GM12801 (cell line): ENCODE measurements around the gene SNPH.

ENCODE experiments used
- TF ChIP-seq, protein P1 (sequence below): IDR thresholded peaks from one replicate; pipeline ENCODE4 v1.5.1; 2011; ENCODE audit warnings: control low read depth; ENCODE audit not compliant: insufficient read length; ENCODE audit errors: extremely low read depth

SNPH gene

DNA sequence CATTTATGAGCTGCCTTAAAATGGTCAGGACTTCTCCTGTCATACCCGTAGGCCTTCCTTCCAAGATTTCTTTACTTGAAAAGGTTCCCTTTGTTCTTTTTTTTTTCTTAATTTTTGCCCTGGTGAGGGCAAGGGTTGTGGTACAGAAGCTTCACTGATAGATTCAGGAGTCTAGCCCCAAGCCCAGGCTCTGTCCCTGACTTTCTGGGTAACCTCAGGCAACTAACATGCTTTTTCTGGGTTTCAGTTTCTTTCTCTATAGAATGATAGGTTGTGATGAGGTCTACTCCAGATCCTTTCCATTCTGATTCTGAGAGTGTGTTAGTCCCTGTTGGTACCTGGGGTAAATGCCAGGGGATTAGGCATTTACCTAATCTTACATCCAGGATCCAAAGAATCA is 21.2 kb downstream of the SNPH start:
- TF ChIP-seq, protein P1, sequence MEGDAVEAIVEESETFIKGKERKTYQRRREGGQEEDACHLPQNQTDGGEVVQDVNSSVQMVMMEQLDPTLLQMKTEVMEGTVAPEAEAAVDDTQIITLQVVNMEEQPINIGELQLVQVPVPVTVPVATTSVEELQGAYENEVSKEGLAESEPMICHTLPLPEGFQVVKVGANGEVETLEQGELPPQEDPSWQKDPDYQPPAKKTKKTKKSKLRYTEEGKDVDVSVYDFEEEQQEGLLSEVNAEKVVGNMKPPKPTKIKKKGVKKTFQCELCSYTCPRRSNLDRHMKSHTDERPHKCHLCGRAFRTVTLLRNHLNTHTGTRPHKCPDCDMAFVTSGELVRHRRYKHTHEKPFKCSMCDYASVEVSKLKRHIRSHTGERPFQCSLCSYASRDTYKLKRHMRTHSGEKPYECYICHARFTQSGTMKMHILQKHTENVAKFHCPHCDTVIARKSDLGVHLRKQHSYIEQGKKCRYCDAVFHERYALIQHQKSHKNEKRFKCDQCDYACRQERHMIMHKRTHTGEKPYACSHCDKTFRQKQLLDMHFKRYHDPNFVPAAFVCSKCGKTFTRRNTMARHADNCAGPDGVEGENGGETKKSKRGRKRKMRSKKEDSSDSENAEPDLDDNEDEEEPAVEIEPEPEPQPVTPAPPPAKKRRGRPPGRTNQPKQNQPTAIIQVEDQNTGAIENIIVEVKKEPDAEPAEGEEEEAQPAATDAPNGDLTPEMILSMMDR = no peak

DNA sequence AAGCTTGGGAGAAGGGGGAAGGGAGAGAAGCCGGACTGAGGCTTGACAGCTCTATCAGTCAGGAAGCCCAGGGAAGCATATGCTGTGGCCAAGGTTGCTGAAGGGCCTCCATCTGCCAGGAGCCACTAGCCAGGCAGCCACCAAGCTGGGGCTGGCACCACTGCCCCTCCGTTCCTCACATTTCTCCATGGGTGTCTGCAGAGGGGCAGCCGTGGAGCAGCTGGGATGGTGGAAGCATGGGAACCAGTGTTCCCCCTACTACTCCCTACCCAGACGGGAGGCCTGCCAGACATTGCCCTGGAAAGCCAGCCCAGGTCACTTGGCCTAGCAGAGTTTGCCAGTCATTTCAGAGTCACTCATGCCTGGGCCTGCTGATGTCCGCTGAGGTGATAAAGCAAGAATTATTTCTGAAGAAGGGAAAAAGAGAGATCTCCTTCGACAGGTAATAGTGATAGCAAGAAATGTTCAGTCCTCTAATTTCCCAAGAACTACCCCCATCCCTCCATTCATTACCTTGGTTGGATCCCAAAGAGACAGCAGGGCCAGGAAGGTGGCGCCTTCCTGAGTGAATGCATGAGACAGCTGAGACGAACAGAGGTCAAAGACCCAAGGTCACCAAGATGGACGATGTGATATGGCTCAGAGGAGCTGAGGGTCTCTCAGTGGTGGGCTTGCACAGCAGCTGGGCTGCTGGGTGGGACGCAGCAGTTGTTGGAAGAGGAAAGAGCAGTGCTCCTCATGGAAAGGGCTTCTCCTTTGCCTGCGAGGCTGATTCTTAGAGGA is 21.9 kb downstream of the SNPH start:
- TF ChIP-seq, protein P1 = no peak

DNA sequence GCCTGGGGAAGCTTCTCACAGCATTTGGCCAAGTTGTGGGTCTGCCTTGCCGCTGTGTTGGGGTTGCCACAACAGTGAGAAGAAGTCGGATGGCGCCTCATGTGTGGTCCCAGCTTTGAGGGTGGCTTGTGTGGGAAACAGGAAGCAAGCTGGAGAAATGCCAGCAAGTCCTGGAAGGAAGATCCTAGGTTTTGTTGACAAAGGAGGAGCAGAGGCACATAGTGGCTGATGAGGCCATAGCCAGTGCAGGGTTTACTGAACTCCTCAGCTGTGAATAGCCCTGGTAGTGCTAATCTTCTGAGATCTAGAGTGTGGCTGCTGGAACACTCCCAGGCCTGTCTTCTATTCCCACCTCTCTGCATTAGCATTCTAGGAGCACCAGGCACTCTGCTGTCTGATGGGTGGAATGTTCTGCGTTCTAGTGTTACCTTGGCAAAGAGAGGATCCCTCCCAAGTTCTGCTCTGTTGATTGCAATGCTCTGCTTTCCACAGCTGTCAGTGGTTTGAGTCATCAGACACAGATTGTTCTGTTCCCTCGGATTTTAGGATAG is 25.2 kb downstream of the SNPH start:
- TF ChIP-seq, protein P1 = no peak

DNA sequence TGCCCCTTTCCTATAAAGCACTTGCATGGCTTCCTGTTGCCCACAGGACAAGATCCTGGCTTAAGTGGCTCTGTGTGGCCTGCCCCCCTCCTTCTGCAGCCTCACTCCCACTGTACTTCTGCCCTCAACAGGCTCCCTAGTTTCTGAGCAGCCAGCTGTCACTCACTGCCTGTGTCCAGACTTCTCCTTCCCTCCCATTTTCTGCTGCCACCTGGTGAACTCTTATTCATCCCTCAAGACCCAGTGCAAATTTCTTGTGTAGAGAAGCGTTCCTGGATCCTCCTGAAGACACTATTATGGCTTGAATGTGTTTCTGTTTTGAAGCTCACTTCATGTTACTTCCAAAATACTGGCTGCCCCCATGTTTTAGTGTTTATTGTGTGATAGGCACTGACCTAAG is 26.5 kb downstream of the SNPH start:
- TF ChIP-seq, protein P1 = no peak

DNA sequence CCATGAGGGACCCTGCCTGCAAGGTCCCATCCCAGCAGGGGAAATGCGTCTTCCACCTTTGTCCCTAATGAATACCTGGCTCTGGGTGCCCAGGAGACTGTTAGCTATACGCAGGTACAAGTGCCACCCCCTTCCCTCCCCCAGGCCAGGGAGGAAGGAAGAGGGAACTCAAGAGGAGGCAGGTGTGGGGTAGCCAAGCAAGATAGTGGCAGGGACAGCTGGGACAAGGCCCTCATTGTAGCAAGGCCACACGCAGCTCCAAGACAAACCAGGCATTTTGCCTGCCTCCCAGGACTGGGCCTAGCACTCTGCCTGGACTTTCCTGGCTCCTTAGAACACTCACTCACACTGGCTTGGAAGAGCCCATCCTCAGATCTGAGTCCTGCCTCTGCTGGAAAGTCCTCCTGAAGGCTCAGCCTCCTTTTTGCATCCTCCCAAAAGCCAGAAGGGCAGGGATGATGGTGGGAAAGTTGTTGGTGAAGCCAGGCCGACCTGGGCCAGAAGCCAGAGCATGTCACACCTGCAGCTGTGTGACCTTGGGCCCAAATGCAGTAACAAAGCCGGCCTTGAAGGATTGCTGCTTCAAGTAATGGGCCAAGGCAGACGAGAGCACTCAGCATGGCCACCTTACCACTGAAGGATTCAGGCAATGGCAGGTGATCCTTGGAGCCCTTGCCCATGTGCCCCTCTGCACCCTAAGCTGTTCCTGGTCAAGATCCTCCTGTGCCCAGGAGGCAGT is 27.7 kb downstream of the SNPH start:
- TF ChIP-seq, protein P1 = no peak

DNA sequence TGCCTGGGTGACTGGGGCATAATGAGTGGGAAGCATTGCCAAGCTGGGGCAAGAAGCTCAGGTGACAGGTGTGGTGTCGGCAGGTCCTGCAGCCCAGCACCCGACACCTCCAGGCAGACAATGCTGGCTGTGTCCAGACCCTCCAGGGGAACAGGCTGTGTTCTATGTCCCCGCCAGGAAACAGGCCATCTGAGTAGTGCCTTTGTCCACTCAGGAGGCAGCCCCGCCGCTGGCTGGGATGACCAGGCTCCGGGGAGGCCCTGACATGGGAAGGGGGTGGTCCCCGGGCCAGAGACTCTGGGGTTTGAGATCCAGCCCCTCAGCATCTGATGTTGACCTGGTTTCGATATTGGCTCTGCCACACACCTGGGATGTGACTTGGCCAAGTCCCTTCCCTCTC is 28.4 kb downstream of the SNPH start:
- TF ChIP-seq, protein P1 = no peak

DNA sequence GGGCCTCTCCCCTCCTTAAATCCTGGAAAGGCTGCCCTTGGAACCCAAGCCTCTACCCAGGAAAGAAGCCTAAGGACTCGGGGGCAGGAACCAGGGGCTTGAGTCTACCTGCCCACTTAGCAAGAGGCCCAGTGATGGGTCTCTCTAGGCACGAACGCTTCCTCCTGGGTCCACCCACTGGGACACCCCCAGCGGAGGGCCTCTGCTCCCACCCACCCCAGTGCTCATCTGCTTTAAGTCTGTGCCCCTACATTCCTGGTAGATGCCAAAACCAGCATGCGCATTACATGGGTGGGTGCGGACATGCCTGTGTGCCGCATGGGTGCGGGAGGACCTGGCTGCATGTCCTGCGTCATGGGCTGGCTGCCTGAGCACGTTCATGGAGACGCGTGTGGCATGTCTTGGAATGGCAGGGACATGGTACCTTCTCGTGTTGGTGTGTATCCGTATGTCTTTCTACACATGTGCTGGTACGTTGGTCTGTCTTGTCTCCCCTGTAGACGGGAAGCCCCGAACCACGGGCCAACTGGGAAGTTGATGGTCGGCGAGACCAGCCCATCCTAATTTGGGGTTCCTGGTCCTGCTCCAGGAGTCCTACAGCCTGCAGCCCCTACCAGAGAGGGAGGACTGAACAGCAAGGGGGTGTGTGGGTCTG is 29.3 kb downstream of the SNPH start:
- TF ChIP-seq, protein P1 = no peak
